GM23338 (cell line): ENCODE measurements around the gene LHX5. TPM values are rescaled to one million over a fixed set of nuclear protein-coding genes. Genes with fewer than 3 reads are reported as not detected.

Source experiments
- ATAC-seq: fragments of 200-7000 bp; cut with Tn5 transposase; 3 replicates; pipeline ENCODE4 v1.9.1; 2020
- DNase-seq: peaks from one replicate; pipeline ENCODE4 v3.0.0-alpha.2; 2015; ENCODE audit warnings: low spot score
- H2AFZ ChIP-seq: fragments of 200-600 bp; sonication (generic); 2 replicates; pipeline ENCODE4 v1.8.0; 2016; ENCODE audit warnings: antibody characterized with exemption, mild to moderate bottlenecking, moderate library complexity
- H3F3A ChIP-seq: fragments of 200-600 bp; sonication (generic); replicated peaks from 2 replicates; pipeline ENCODE4 v1.8.0; 2017; ENCODE audit warnings: antibody characterized with exemption, mixed run types, low read depth
- H3K27ac ChIP-seq: fragments of 200-600 bp; sonication (generic); 2 replicates; pipeline ENCODE4 v1.6.1; 2016; ENCODE audit warnings: low read depth
- H3K27me3 ChIP-seq: fragments of 200-600 bp; sonication (generic); 2 replicates; pipeline ENCODE4 v1.8.0; 2016; ENCODE audit warnings: mild to moderate bottlenecking, mixed run types, moderate library complexity; ENCODE audit not compliant: insufficient read depth
- H3K36me3 ChIP-seq: fragments of 200-600 bp; sonication (generic); 2 replicates; pipeline ENCODE4 v1.8.0; 2016; ENCODE audit warnings: mild to moderate bottlenecking; ENCODE audit not compliant: insufficient read depth
- H3K4me1 ChIP-seq: fragments of 200-600 bp; sonication (generic); 2 replicates; pipeline ENCODE4 v1.8.0; 2016; ENCODE audit warnings: mild to moderate bottlenecking, moderate library complexity; ENCODE audit not compliant: insufficient read depth
- H3K4me2 ChIP-seq: fragments of 200-600 bp; sonication (generic); 2 replicates; pipeline ENCODE4 v1.7.1; 2017; ENCODE audit warnings: mixed run types
- H3K4me3 ChIP-seq: fragments of 200-600 bp; sonication (generic); 2 replicates; pipeline ENCODE4 v1.6.1; 2016; ENCODE audit warnings: mixed run types
- H3K79me2 ChIP-seq: fragments of 200-600 bp; sonication (generic); replicated peaks from 2 replicates; pipeline ENCODE4 v1.8.0; 2017; ENCODE audit warnings: mild to moderate bottlenecking; ENCODE audit not compliant: insufficient read depth
- H3K9me2 ChIP-seq: fragments of 200-600 bp; sonication (generic); 2 replicates; pipeline ENCODE4 v1.8.0; 2017; ENCODE audit not compliant: insufficient read depth
- H4K20me1 ChIP-seq: fragments of 200-600 bp; sonication (generic); replicated peaks from 2 replicates; pipeline ENCODE4 v1.8.0; 2017; ENCODE audit warnings: mild to moderate bottlenecking; ENCODE audit not compliant: insufficient read depth
- H3K27ac Mint-ChIP-seq: 2 replicates; pipeline ENCODE4 v1.8.0; 2020; ENCODE audit warnings: inconsistent platforms, mild to moderate bottlenecking, moderate library complexity, mixed read lengths
- H3K27me3 Mint-ChIP-seq: 3 replicates; pipeline ENCODE4 v1.8.0; 2022; ENCODE audit warnings: low read depth, mild to moderate bottlenecking, moderate library complexity, mixed read lengths, inconsistent platforms; ENCODE audit not compliant: insufficient read depth, poor library complexity
- H3K36me3 Mint-ChIP-seq: 3 replicates; pipeline ENCODE4 v1.8.0; 2021; ENCODE audit warnings: low read depth, mild to moderate bottlenecking, inconsistent platforms, moderate library complexity, mixed read lengths
- H3K4me1 Mint-ChIP-seq: 3 replicates; pipeline ENCODE4 v1.8.0; 2020; ENCODE audit warnings: mild to moderate bottlenecking, inconsistent platforms, mixed read lengths
- H3K4me3 Mint-ChIP-seq: 3 replicates; pipeline ENCODE4 v1.8.0; 2021; ENCODE audit warnings: moderate library complexity, mild to moderate bottlenecking, inconsistent platforms, mixed read lengths
- H3K9me3 Mint-ChIP-seq: 3 replicates; pipeline ENCODE4 v1.8.0; 2020; ENCODE audit warnings: moderate library complexity, mild to moderate bottlenecking, inconsistent platforms, mixed read lengths
- CREB1 ChIP-seq: fragments of 250-450 bp; sonication (Bioruptor Pico); IDR thresholded peaks from 2 replicates; pipeline ENCODE4 v1.5.0; 2020; ENCODE audit warnings: low read depth, mild to moderate bottlenecking, moderate library complexity
- CTCF ChIP-seq, 2 experiments: fragments of 200-600 bp in 1 of 2; sonication (generic) in 1 of 2; conservative IDR thresholded peaks; 2 replicates each; pipeline versions ENCODE4 v1.5.1 to v1.6.1; 2016 to 2017; ENCODE audit warnings: antibody characterized with exemption in 2 of 2, low read depth in 2 of 2, mild to moderate bottlenecking in 2 of 2, moderate library complexity in 1 of 2
- ETS1 ChIP-seq: IDR thresholded peaks from 2 replicates; pipeline ENCODE4 v1.6.1; 2016; ENCODE audit warnings: antibody characterized with exemption
- EZH2 ChIP-seq: fragments of 200-600 bp; sonication (generic); IDR thresholded peaks from one replicate; pipeline ENCODE4 v1.8.0; 2017; ENCODE audit warnings: antibody characterized with exemption, mild to moderate bottlenecking, low read depth; ENCODE audit not compliant: unreplicated experiment
- JUNB ChIP-seq: IDR thresholded peaks from one replicate; pipeline ENCODE4 v1.6.1; 2016; ENCODE audit warnings: antibody characterized with exemption; ENCODE audit not compliant: unreplicated experiment
- POLR2AphosphoS5 ChIP-seq: IDR thresholded peaks from 2 replicates; pipeline ENCODE4 v1.6.1; 2016; ENCODE audit warnings: antibody characterized with exemption, low read depth
- REST ChIP-seq: IDR thresholded peaks from one replicate; pipeline ENCODE4 v1.6.1; 2018; ENCODE audit warnings: antibody characterized with exemption; ENCODE audit not compliant: unreplicated experiment
- ZNF331 ChIP-seq: fragments of 250-450 bp; sonication (Bioruptor Pico); IDR thresholded peaks from 2 replicates; pipeline ENCODE4 v1.5.0; 2020; ENCODE audit warnings: low read depth, mild to moderate bottlenecking, moderate library complexity
- ZNF462 ChIP-seq: fragments of 250-450 bp; sonication (Bioruptor Pico); IDR thresholded peaks from 2 replicates; pipeline ENCODE4 v1.5.0; 2020; ENCODE audit warnings: mild to moderate bottlenecking, moderate library complexity
- polyA plus RNA-seq: library from polyadenylated mRNA; unstranded; fragments of >200 nt; fragmentation: Nextera tagmentation; extraction: Ambion mirVana; gene quantifications from 2 replicates; pipeline ENCODE4 v1.2.1, GENCODE V29; 2016
- total RNA-seq: library from RNA; depleted of rRNA; stranded (reverse); fragments of >200 nt; shearing (Covaris generic); gene quantifications from 2 replicates; pipeline ENCODE4 v1.2.3, GENCODE V29; 2014

LHX5 gene
- total and polyA plus RNA-seq, 2 experiments from 2014 or later: 0.18 TPM; not detected in 1

- TF ChIP-seq EZH2 (peak; percentile 91), CTCF (conservative IDR thresholded peaks at IDR 0.05; ENCODE audit: low read depth in 2 of 2) (no peak), ZNF462 (CRISPR knock-in tag) (no peak)
Observed at GRCh38 chr12:113478351-113479011, 6.8 kb upstream of the LHX5 start (continued).

- H3K27ac Mint-ChIP-seq: no peak overlapping the region
- H3K4me3 Mint-ChIP-seq: peak overlapping the region; percentile 64
- Histone ChIP-seq H3F3A (peaks cover 46% of the 10 kb centered on the region), H3K4me3 (peak overlapping the region; percentile 58), H3K27ac (no peak overlapping the region), H3K4me1 (peaks cover 67% of the 10 kb centered on the region), H3K9me2 (no peaks in the 10 kb centered on the region), H3K27me3 (peaks cover 95% of the 10 kb centered on the region), H3K36me3 (no peaks in the 10 kb centered on the region; the same call in 1 of the 2 replicates), H2AFZ (no peak overlapping the region), H3K79me2 (no peaks in the 10 kb centered on the region), H3K4me2 (peak overlapping the region; percentile 89), H4K20me1 (peaks cover 15% of the 10 kb centered on the region)
- ATAC-seq: no peak; the same call in 2 of the 3 replicates
- no peaks in the 10 kb centered on the region for H3K36me3 Mint-ChIP-seq
- H3K9me3 Mint-ChIP-seq: peaks cover 2% of the 10 kb centered on the region; the same call in 2 of the 3 replicates
- no peak for DNase-seq
- H3K4me1 Mint-ChIP-seq: peaks cover 72% of the 10 kb centered on the region
- H3K27me3 Mint-ChIP-seq: peaks cover 88% of the 10 kb centered on the region
- no peak for TF ChIP-seq ETS1
- TF ChIP-seq CTCF (conservative IDR thresholded peaks at IDR 0.05; ENCODE audit: low read depth in 2 of 2): no peak
- TF ChIP-seq ZNF331: no peak
- no peak for TF ChIP-seq CREB1 (CRISPR knock-in tag)
- TF ChIP-seq JUNB: no peak
- no peak for TF ChIP-seq POLR2AphosphoS5
- no peak for TF ChIP-seq REST
Observed at GRCh38 chr12:113477842-113478215, 6.2 kb upstream of the LHX5 start.
